H1 (cell line): Measurements from ENCODE around the gene ASCC3. TPM values are rescaled to one million over a fixed set of nuclear protein-coding genes. Genes with fewer than 3 reads are reported as not detected.

ENCODE experiments used
- polyA plus RNA-seq, 7 experiments: library from polyadenylated mRNA; depleted of rRNA in 3 of 7; stranded (reverse) in 5 of 7; unstranded in 2 of 7; fragments of >200 nt in 5 of 7; fragments of 200-250 nt in 2 of 7; gene quantifications; 1 replicate in 5 of 7; 2 replicates in 1 of 7; 4 replicates in 1 of 7; pipeline versions ENCODE4 v1.2.1 to v1.2.3, GENCODE V29; 2011 to 2013; ENCODE audit warnings: missing spikeins in 2 of 7, mixed read lengths in 2 of 7
- total RNA-seq: library from RNA; stranded (reverse); fragmentation: NEBNext Ultra II Directional; extraction: Animal tissue kit (Norgen Biotek cat#: 25700); gene quantifications from 2 replicates; pipeline ENCODE4 v1.2.1, GENCODE V29; 2021
- TF ChIP-seq, protein P1 (sequence below): IDR thresholded peaks from 2 replicates; pipeline ENCODE4 v1.6.1; 2011; ENCODE audit warnings: low read depth, mild to moderate bottlenecking, low read length; ENCODE audit not compliant: insufficient read depth

Gene ASCC3
- total and polyA plus RNA-seq, 2 of the 8 experiments (the other 6 are each of a cell fraction or from before 2014, with no cell fraction given): 37.5 to 77.8 TPM

GRCh38 chr6:100719883-100720682 is 161.0 kb downstream of the ASCC3 start (continued):
- TF ChIP-seq, protein P1, sequence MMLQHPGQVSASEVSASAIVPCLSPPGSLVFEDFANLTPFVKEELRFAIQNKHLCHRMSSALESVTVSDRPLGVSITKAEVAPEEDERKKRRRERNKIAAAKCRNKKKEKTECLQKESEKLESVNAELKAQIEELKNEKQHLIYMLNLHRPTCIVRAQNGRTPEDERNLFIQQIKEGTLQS: no peak
